GM18951 (cell line): Measurements from ENCODE around the gene ARHGAP26.

ENCODE experiments used
- POLR2A ChIP-seq: IDR thresholded peaks from 4 replicates; pipeline ENCODE4 v1.6.1; 2011; ENCODE audit warnings: mild to moderate bottlenecking; ENCODE audit not compliant: insufficient read length, insufficient read depth; ENCODE audit errors: extremely low read depth
- in situ Hi-C: fragments of 300-500 bp; cut with MboI; formaldehyde crosslinking; loops from one replicate; pipeline ENCODE4 v1.12.0; 2022; ENCODE audit warnings: low sequenced_read_pairs, mixed read lengths, inconsistent platforms; ENCODE audit not compliant: unreplicated experiment

The ARHGAP26 gene

GRCh38 chr5:142826741-142827492, 56.7 kb downstream of the ARHGAP26 start:
- in situ Hi-C loops = no loop called here
- TF ChIP-seq POLR2A = no peak

GRCh38 chr5:142827934-142828576, 57.9 kb downstream of the ARHGAP26 start:
- TF ChIP-seq POLR2A = no peak
- in situ Hi-C loops = no loop called here

- TF ChIP-seq POLR2A = no peak
- in situ Hi-C loops = no loop called here
Measured at GRCh38 chr5:142828797-142829535, 58.8 kb downstream of the ARHGAP26 start.

- no peak for TF ChIP-seq POLR2A
- in situ Hi-C loops = no loop called here
Measured at GRCh38 chr5:142829801-142830220, 59.6 kb downstream of the ARHGAP26 start.

GRCh38 chr5:142830241-142831008, 60.2 kb downstream of the ARHGAP26 start:
- TF ChIP-seq POLR2A = no peak
- in situ Hi-C loops = no loop called here

GRCh38 chr5:142831009-142831383, 60.8 kb downstream of the ARHGAP26 start:
- TF ChIP-seq POLR2A = no peak
- in situ Hi-C loops = no loop called here

- in situ Hi-C loops = no loop called here
- TF ChIP-seq POLR2A = no peak
Measured at GRCh38 chr5:142832263-142832662, 62.1 kb downstream of the ARHGAP26 start.

- in situ Hi-C loops = no loop called here
- no peak for TF ChIP-seq POLR2A
Measured at GRCh38 chr5:142833517-142834449, 63.6 kb downstream of the ARHGAP26 start.

- TF ChIP-seq POLR2A = no peak
- in situ Hi-C loops = no loop called here
Measured at GRCh38 chr5:142834504-142834903, 64.3 kb downstream of the ARHGAP26 start.

- no peak for TF ChIP-seq POLR2A
- in situ Hi-C loops = no loop called here
Measured at GRCh38 chr5:142835540-142835939, 65.4 kb downstream of the ARHGAP26 start.

- in situ Hi-C loops = no loop called here
- TF ChIP-seq POLR2A = no peak
Measured at GRCh38 chr5:142836048-142836447, 65.9 kb downstream of the ARHGAP26 start.
